ENCODE measurements around the gene IMPACT. TPM values are rescaled to one million over a fixed set of nuclear protein-coding genes. Genes with fewer than 3 reads are reported as not detected.

The IMPACT gene
- polyA plus RNA-seq, 2 of the 4 experiments (the other 2 are of a cell fraction): 10.9 to 27.1 TPM

- FAIRE-seq (no peak), DNase-seq (ENCODE audit: low read depth in 1 of 2, low spot score in 1 of 2) (no peak), ATAC-seq (no peak)
- 69% methylated on average over 6 of the region's 6 CpGs for WGBS (ENCODE audit: missing lambda C conversion rate)
- Histone ChIP-seq H3K4me3 (no peak overlapping the region), H3K4me2 (no peak overlapping the region), H3K4me1 (peaks cover 4% of the 10 kb centered on the region; the same call in 1 of the 3 replicates), H3K27ac (no peak overlapping the region), H3K9me3 (no peaks in the 10 kb centered on the region)
- ChIA-PET POLR2A (no interaction called here), CTCF (interaction anchor here (2.0 kb wide), 1 partner anchor 10 kb away, joined by 5 read pairs; no protein-coding TSS in a partner anchor)
- TF ChIP-seq RARB (CRISPR knock-in tag; IDR thresholded peaks at IDR 0.05): no peak
- TF ChIP-seq REST (IDR thresholded peaks at IDR 0.05): no peak
- TF ChIP-seq JUNB (IDR thresholded peaks at IDR 0.05): no peak
These were observed 24.2 kb upstream of the IMPACT start for GRCh38 chr18:24402209-24402785.

DNA sequence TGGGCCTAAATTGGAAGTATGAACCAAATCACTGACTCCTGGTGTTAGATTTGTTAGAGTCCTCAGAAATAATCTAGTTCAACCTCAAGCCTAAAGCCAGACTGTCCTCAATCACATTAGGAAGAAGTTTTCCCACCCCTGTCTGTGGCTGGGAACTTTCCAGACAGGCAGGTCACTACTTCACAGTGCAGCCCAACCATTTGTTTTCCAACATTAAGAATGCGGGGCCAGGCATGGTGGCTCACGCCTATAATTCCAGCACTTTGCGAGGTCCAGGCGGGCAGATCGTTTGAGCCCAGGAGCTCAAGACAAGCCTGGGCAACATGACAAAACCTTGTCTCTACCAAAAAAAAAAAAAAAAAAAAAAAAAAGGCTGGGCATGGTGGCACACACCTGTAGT, 23.4 kb upstream of the IMPACT start:
- TF ChIP-seq REST (IDR thresholded peaks at IDR 0.05) (no peak), SREBF2 (IDR thresholded peaks at IDR 0.05) (no peak), SMC3 (IDR thresholded peaks at IDR 0.05) (no peak), ELK1 (IDR thresholded peaks at IDR 0.05; ENCODE audit: low read depth, low read length) (no peak), KDM5A (IDR thresholded peaks at IDR 0.05) (no peak), CEBPB (IDR thresholded peaks at IDR 0.05) (no peak), POLR2A (IDR thresholded peaks at IDR 0.05; ENCODE audit: low read length) (no peak), KDM1A (IDR thresholded peaks at IDR 0.05; ENCODE audit: low read depth) (no peak)
- no peak overlapping the region for H3K27ac ChIP-seq
- H3K4me3 ChIP-seq: no peak overlapping the region
- H3K4me1 ChIP-seq: peaks cover 4% of the 10 kb centered on the region; the same call in 1 of the 3 replicates
- POLR2A ChIA-PET: no interaction called here
- FAIRE-seq (no peak), ATAC-seq (no peak), DNase-seq (ENCODE audit: low read depth in 1 of 2, low spot score in 1 of 2) (no peak)
- H3K4me2 ChIP-seq: no peak overlapping the region
- CTCF ChIA-PET: no interaction called here
- WGBS (ENCODE audit: missing lambda C conversion rate): no CpG with 5 or more reads among the region's 5 CpGs
- H3K9me3 ChIP-seq: no peaks in the 10 kb centered on the region

DNA sequence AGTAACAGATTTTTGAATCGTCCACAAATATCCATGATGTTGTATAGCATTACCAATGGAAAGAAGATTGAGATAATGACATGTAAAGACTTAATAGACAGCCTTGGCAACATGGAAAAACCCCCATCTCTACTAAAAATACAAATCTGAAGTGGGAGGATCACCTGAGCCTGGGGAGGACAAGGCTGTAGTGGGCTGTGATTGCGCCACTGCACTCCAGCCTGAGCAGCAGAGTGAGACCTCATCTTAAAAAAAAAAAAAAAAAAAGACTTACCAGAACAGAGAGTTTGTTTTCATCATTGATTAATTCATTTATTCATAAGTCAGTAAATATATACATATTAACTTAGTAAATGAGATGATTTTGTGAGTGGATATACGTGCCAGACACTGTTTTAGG, 21.9 kb upstream of the IMPACT start:
- POLR2A ChIA-PET: no interaction called here
- ATAC-seq (no peak), FAIRE-seq (no peak), DNase-seq (ENCODE audit: low read depth in 1 of 2, low spot score in 1 of 2) (no peak)
- H3K27ac ChIP-seq: no peak overlapping the region
- no peaks in the 10 kb centered on the region for H3K4me1 ChIP-seq
- WGBS (ENCODE audit: missing lambda C conversion rate): 55% methylated on average over 3 of the region's 3 CpGs
- H3K4me2 ChIP-seq: no peak overlapping the region
- H3K4me3 ChIP-seq: no peak overlapping the region
- CTCF ChIA-PET: no interaction called here
- H3K9me3 ChIP-seq: no peaks in the 10 kb centered on the region
- TF ChIP-seq EHMT2 (IDR thresholded peaks at IDR 0.05; ENCODE audit: low read depth) (no peak), NPAS2 (CRISPR knock-in tag; IDR thresholded peaks at IDR 0.05; ENCODE audit: borderline replicate concordance) (no peak), HOXB13 (CRISPR knock-in tag; IDR thresholded peaks at IDR 0.05; ENCODE audit: low read depth) (no peak), BHLHE40 (IDR thresholded peaks at IDR 0.05; ENCODE audit: low read depth, low read length) (no peak), EP300 (IDR thresholded peaks at IDR 0.05) (no peak), RCOR1 (IDR thresholded peaks at IDR 0.05; ENCODE audit: low read depth, low read length) (no peak), HOXB5 (CRISPR knock-in tag; IDR thresholded peaks at IDR 0.05) (no peak), GATA3 (IDR thresholded peaks at IDR 0.05; ENCODE audit: borderline replicate concordance) (no peak), KDM1A (IDR thresholded peaks at IDR 0.05; ENCODE audit: low read depth) (no peak), PHF8 (IDR thresholded peaks at IDR 0.05; ENCODE audit: borderline replicate concordance, low read depth) (no peak), PBX3 (IDR thresholded peaks at IDR 0.05) (no peak), HMGXB4 (CRISPR knock-in tag; IDR thresholded peaks at IDR 0.05; ENCODE audit: borderline replicate concordance) (no peak), MAFK (IDR thresholded peaks at IDR 0.05; ENCODE audit: partially characterized antibody) (no peak)
